WTC11 (cell line): Measurements from ENCODE around the gene FANK1. TPM values are rescaled to one million over a fixed set of nuclear protein-coding genes. Genes with fewer than 3 reads are reported as not detected.

Experiments
- ATAC-seq: fragments of 200-7000 bp; cut with Tn5 transposase; 2 replicates; pipeline ENCODE4 v1.10.0; 2021; ENCODE audit warnings: mild to moderate bottlenecking, moderate library complexity
- CTCF ChIA-PET: fragments of 300-600 bp; sonication (Branson Sonifier 250); formaldehyde crosslinking; loops from one replicate; lab custom pipeline; 2021; ENCODE audit warnings: antibody characterized with exemption; lab: Charles Lee
- POLR2A ChIA-PET: fragments of 350-600 bp; sonication (Branson Sonifier 250); formaldehyde crosslinking; loops from one replicate; lab custom pipeline; 2021; ENCODE audit warnings: antibody characterized with exemption; lab: Charles Lee
- DNase-seq: peaks from one replicate; pipeline ENCODE4 v3.0.0; 2021; ENCODE audit warnings: low spot score
- H3K27ac Mint-ChIP-seq: 2 replicates; pipeline ENCODE4 v1.8.0; 2021; ENCODE audit warnings: mixed read lengths
- H3K27me3 Mint-ChIP-seq: 2 replicates; pipeline ENCODE4 v1.8.0; 2021; ENCODE audit warnings: low read depth, mild to moderate bottlenecking, moderate library complexity, mixed read lengths
- H3K36me3 Mint-ChIP-seq: 2 replicates; pipeline ENCODE4 v1.8.0; 2021; ENCODE audit warnings: mixed read lengths
- H3K4me1 Mint-ChIP-seq: 2 replicates; pipeline ENCODE4 v1.8.0; 2022; ENCODE audit warnings: mixed read lengths
- H3K4me3 Mint-ChIP-seq: 2 replicates; pipeline ENCODE4 v1.8.0; 2021; ENCODE audit warnings: mild to moderate bottlenecking, moderate library complexity, mixed read lengths
- H3K9me3 Mint-ChIP-seq: 2 replicates; pipeline ENCODE4 v1.8.0; 2021; ENCODE audit warnings: mixed read lengths
- ESRRA ChIP-seq: sonication (generic); formaldehyde crosslinking; IDR thresholded peaks from 2 replicates; pipeline ENCODE4 v1.8.1; 2022; ENCODE audit warnings: mild to moderate bottlenecking, missing genetic modification reagents, borderline replicate concordance
- FOXJ3 ChIP-seq: sonication (generic); formaldehyde crosslinking; IDR thresholded peaks from 2 replicates; pipeline ENCODE4 v1.9.0; 2021; ENCODE audit warnings: missing genetic modification reagents, mild to moderate bottlenecking, borderline replicate concordance
- FOXP1 ChIP-seq: sonication (generic); formaldehyde crosslinking; IDR thresholded peaks from 2 replicates; pipeline ENCODE4 v1.8.0; 2022; ENCODE audit warnings: missing genetic modification reagents, mild to moderate bottlenecking, moderate library complexity, borderline replicate concordance
- GRHL2 ChIP-seq: fragments of 250-450 bp; sonication (Bioruptor Pico); IDR thresholded peaks from 2 replicates; pipeline ENCODE4 v1.8.0; 2022; ENCODE audit warnings: mild to moderate bottlenecking, moderate library complexity; ENCODE audit not compliant: insufficient replicate concordance, severe bottlenecking
- GTF2I ChIP-seq: fragments of 250-450 bp; sonication (Bioruptor Pico); conservative IDR thresholded peaks from 2 replicates; pipeline ENCODE4 v1.4.0; 2021; ENCODE audit warnings: mild to moderate bottlenecking
- HMGA2 ChIP-seq: fragments of 250-450 bp; sonication (Bioruptor Pico); IDR thresholded peaks from 2 replicates; pipeline ENCODE4 v1.4.0; 2021; ENCODE audit warnings: mild to moderate bottlenecking, moderate library complexity
- KAT7 ChIP-seq: sonication (generic); formaldehyde crosslinking; IDR thresholded peaks from 2 replicates; pipeline ENCODE4 v1.8.1; 2023; ENCODE audit warnings: missing genetic modification reagents, mild to moderate bottlenecking, borderline replicate concordance
- NFE2L1 ChIP-seq: sonication (generic); formaldehyde crosslinking; IDR thresholded peaks from 2 replicates; pipeline ENCODE4 v1.8.1; 2023; ENCODE audit warnings: missing genetic modification reagents
- OVOL2 ChIP-seq: fragments of 250-450 bp; sonication (Bioruptor Pico); IDR thresholded peaks from 2 replicates; pipeline ENCODE4 v1.9.0; 2021; ENCODE audit warnings: mild to moderate bottlenecking, borderline replicate concordance
- PRRX2 ChIP-seq: fragments of 250-450 bp; sonication (Bioruptor Pico); IDR thresholded peaks from 2 replicates; pipeline ENCODE4 v1.8.0; 2021; ENCODE audit warnings: mild to moderate bottlenecking
- SMAD3 ChIP-seq: sonication (generic); formaldehyde crosslinking; IDR thresholded peaks from 2 replicates; pipeline ENCODE4 v1.8.0; 2022; ENCODE audit warnings: missing genetic modification reagents, mild to moderate bottlenecking, borderline replicate concordance
- SMAD4 ChIP-seq: sonication (generic); formaldehyde crosslinking; IDR thresholded peaks from 2 replicates; pipeline ENCODE4 v1.8.0; 2022; ENCODE audit warnings: mild to moderate bottlenecking, missing genetic modification reagents
- TP53 ChIP-seq: sonication (generic); formaldehyde crosslinking; IDR thresholded peaks from 2 replicates; pipeline ENCODE4 v1.8.1; 2023; ENCODE audit warnings: mild to moderate bottlenecking, missing genetic modification reagents
- ZNF121 ChIP-seq: sonication (generic); formaldehyde crosslinking; IDR thresholded peaks from 2 replicates; pipeline ENCODE4 v1.8.0; 2023; ENCODE audit warnings: missing genetic modification reagents
- total RNA-seq: library from RNA; stranded (reverse); gene quantifications from 3 replicates; pipeline ENCODE4 v1.2.3, GENCODE V29; 2021
- TF ChIP-seq, protein P1 (sequence below): sonication (generic); formaldehyde crosslinking; IDR thresholded peaks from 2 replicates; pipeline ENCODE4 v1.8.1; 2023; ENCODE audit warnings: mild to moderate bottlenecking, missing genetic modification reagents, moderate library complexity
- TF ChIP-seq, protein P2 (sequence below): fragments of 250-450 bp; sonication (Bioruptor Pico); IDR thresholded peaks from 2 replicates; pipeline ENCODE4 v2.1.2; 2022; ENCODE audit warnings: mild to moderate bottlenecking, moderate library complexity
- TF ChIP-seq, protein P3 (sequence below): sonication (generic); formaldehyde crosslinking; IDR thresholded peaks from 2 replicates; pipeline ENCODE4 v1.8.0; 2022; ENCODE audit warnings: mild to moderate bottlenecking, missing genetic modification reagents

Gene FANK1
- total RNA-seq, 1 experiment from 2014 or later, result 3.4 TPM

DNA sequence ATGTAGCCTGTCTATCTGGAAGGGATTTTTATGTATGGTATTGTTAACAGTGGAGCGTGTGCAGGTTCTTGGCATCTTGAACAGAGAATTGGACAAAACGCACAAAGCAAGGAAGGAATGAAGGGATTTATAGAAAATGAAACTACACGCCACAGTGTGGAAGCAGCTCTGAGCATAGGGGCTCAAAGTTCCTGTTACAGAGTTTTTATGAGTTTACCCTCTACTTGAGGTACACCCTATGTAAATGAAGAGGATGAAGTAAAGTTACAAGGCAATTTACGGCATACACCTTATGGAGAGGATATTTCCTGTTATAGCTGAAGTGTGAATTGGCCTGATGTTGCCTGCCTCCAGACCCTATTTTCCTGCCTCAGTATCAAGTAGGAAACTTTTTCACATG lies 33.3 kb downstream of the FANK1 start:
- ChIA-PET POLR2A (no interaction called here), CTCF (no interaction called here)
- Mint-ChIP-seq H3K9me3 (peaks cover 11% of the 10 kb centered on the region), H3K27ac (no peak overlapping the region), H3K4me3 (no peak overlapping the region), H3K27me3 (no peaks in the 10 kb centered on the region), H3K4me1 (peaks cover 7% of the 10 kb centered on the region), H3K36me3 (no peaks in the 10 kb centered on the region)
- no peak for DNase-seq
- TF ChIP-seq SMAD3 (CRISPR knock-in tag) (no peak), GRHL2 (CRISPR knock-in tag) (no peak), TP53 (CRISPR knock-in tag) (no peak), ZNF121 (no peak), SMAD4 (CRISPR knock-in tag) (no peak), PRRX2 (CRISPR knock-in tag) (no peak)
- TF ChIP-seq, protein P1, sequence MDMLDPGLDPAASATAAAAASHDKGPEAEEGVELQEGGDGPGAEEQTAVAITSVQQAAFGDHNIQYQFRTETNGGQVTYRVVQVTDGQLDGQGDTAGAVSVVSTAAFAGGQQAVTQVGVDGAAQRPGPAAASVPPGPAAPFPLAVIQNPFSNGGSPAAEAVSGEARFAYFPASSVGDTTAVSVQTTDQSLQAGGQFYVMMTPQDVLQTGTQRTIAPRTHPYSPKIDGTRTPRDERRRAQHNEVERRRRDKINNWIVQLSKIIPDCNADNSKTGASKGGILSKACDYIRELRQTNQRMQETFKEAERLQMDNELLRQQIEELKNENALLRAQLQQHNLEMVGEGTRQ (CRISPR knock-in tag), result no peak
- no peak for ATAC-seq

DNA sequence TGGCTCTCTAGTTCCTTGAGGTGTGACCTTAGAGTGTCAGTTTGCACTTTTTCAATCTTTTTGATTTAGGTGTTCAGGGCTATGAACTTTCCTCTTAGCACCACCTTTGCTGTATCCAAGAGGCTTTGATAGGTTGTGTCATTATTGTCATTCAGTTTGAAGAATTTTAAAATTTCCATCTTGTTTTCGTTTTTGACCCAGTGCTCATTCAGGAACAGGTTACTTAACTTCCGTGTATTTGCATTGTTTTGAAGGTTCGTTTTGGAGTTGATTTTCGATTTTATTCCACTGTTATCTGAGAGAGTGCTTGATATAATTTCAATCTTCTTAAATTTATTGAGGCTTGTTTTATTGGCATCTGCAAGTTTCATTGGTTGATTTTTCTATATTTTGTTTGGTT lies 37.3 kb downstream of the FANK1 start:
- Mint-ChIP-seq H3K9me3 (peaks cover 11% of the 10 kb centered on the region), H3K4me3 (no peak overlapping the region), H3K27ac (no peak overlapping the region), H3K27me3 (no peaks in the 10 kb centered on the region), H3K36me3 (no peaks in the 10 kb centered on the region), H3K4me1 (peaks cover 8% of the 10 kb centered on the region)
- TF ChIP-seq HMGA2 (CRISPR knock-in tag), result no peak
- TF ChIP-seq, protein P2, sequence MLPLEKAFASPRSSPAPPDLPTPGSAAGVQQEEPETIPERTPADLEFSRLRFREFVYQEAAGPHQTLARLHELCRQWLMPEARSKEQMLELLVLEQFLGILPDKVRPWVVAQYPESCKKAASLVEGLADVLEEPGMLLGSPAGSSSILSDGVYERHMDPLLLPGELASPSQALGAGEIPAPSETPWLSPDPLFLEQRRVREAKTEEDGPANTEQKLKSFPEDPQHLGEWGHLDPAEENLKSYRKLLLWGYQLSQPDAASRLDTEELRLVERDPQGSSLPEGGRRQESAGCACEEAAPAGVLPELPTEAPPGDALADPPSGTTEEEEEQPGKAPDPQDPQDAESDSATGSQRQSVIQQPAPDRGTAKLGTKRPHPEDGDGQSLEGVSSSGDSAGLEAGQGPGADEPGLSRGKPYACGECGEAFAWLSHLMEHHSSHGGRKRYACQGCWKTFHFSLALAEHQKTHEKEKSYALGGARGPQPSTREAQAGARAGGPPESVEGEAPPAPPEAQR, result no peak
- no peak for TF ChIP-seq ESRRA
- no peak for TF ChIP-seq GRHL2 (CRISPR knock-in tag)
- TF ChIP-seq FOXP1 (CRISPR knock-in tag), result no peak
- no peak for TF ChIP-seq NFE2L1
- no peak for TF ChIP-seq OVOL2 (CRISPR knock-in tag)
- no peak for DNase-seq
- ChIA-PET POLR2A (no interaction called here), CTCF (interaction anchor here (0.6 to 2.3 kb wide), 26 partner anchors 26 to 932 kb away, joined by 3 to 46 read pairs (median 7); partner anchors contain the start of genes ADAM12, C10orf90 and DHX32)
- no peak for ATAC-seq

DNA sequence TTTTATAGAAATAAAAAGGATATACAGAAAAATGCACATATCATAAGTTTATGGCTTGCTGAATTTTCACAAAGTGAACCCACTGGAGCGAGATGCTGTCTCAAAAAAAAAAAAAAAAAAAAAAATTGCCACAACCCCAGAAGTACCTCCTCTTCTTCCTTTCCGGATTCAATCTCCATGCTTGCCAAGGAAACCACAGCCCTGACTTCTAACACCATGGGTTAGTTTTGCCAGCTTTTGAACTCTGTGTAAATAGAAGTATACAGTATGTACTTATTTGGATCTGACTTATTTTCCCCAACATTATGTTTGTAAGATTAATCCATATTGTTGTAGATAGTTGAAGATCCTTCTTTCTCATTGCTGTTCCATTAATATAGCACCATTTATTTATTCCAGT lies 40.0 kb downstream of the FANK1 start:
- TF ChIP-seq FOXJ3 (CRISPR knock-in tag) (no peak), ESRRA (no peak), PRRX2 (CRISPR knock-in tag) (no peak), HMGA2 (CRISPR knock-in tag) (no peak), KAT7 (no peak)
- TF ChIP-seq, protein P3, sequence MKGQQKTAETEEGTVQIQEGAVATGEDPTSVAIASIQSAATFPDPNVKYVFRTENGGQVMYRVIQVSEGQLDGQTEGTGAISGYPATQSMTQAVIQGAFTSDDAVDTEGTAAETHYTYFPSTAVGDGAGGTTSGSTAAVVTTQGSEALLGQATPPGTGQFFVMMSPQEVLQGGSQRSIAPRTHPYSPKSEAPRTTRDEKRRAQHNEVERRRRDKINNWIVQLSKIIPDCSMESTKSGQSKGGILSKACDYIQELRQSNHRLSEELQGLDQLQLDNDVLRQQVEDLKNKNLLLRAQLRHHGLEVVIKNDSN, result no peak
- Mint-ChIP-seq H3K4me1 (peaks cover 5% of the 10 kb centered on the region), H3K27me3 (no peaks in the 10 kb centered on the region), H3K9me3 (peaks cover 5% of the 10 kb centered on the region), H3K27ac (no peak overlapping the region), H3K4me3 (no peak overlapping the region), H3K36me3 (no peaks in the 10 kb centered on the region)
- no peak for ATAC-seq
- ChIA-PET POLR2A (interaction anchor here (0.7 kb wide), 1 partner anchor 435 kb away, joined by 3 read pairs; no protein-coding TSS in a partner anchor), CTCF (interaction anchor here (0.7 kb wide), 1 partner anchor 31 kb away, joined by 3 read pairs; no protein-coding TSS in a partner anchor)
- DNase-seq, result no peak

DNA sequence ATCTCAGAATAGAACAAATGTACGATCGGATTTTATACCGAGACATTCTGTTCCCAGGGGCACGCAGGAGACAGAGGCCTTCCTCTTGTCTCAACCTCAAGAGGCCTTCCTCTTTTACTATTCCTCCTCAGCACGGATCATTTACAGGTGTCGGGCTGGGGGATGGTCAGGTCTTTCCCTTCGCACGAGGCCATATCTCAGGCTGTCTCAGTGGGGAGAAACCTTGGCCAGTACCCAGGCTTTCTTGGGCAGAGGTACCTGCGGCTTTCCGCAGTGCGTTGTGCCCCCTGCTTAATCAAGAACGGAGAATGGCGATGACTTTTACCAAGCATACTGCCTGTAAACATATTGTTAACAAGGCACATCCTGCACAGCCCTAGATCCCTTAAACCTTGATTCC lies 44.2 kb downstream of the FANK1 start:
- no peak for TF ChIP-seq GTF2I (CRISPR knock-in tag)
- TF ChIP-seq FOXJ3 (CRISPR knock-in tag), result no peak
- TF ChIP-seq, all 79 proteins: peak for 0
- DNase-seq (no peak), ATAC-seq (no peak)
- CTCF ChIA-PET, result no interaction called here
- Mint-ChIP-seq H3K4me1 (no peaks in the 10 kb centered on the region), H3K27ac (no peak overlapping the region), H3K9me3 (peaks cover 28% of the 10 kb centered on the region), H3K27me3 (peaks cover 3% of the 10 kb centered on the region; the same call in 1 of the 2 replicates), H3K36me3 (peaks cover 22% of the 10 kb centered on the region), H3K4me3 (no peak overlapping the region)
- POLR2A ChIA-PET, result no interaction called here
